Measurements from ENCODE around the gene TSPAN9.

The TSPAN9 gene

DNA sequence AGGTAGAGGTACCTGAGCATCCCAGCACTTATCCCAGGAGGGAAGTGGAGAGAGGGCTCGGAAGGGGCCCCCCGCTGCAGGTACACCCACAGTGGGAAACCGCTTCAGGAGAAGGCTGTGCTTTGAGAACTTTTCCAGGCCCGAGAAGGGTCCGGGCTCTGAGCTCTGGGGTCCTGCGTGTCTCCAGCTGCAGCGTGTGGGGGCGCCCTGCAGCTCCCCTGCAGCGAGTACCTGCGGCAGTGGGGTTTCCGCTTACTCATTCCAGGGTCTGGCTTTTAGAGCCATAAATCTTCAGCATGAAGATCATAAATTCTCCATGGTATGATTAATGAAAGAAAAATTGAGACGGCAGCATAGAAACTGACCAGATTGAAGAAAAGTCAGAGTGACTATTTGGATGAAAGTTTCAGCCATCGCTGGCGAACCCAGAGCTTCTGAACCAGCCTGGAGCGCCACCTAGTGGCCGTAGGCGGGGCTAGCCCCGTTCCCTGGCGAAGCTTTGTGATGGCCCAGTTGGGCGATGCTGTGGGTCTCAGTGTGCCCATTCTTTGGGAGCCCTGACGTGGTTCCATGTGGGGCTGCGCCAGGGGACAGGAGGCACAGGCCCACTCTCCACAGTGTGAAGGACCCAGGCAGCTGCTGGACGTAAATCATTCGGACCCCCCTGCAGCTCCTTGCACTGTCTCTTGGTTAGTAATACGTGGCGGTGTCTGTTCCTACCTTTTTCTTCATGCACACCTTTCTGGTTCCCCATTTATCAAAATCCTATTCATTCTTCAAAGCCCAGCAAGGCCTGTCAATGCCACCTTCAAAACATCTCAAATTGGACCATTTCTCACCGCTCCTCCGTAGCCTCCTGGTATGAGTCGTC is 198.2 kb downstream of the TSPAN9 start:
- DNase-seq (ENCODE audit: low spot score): peak; percentile 89

DNA sequence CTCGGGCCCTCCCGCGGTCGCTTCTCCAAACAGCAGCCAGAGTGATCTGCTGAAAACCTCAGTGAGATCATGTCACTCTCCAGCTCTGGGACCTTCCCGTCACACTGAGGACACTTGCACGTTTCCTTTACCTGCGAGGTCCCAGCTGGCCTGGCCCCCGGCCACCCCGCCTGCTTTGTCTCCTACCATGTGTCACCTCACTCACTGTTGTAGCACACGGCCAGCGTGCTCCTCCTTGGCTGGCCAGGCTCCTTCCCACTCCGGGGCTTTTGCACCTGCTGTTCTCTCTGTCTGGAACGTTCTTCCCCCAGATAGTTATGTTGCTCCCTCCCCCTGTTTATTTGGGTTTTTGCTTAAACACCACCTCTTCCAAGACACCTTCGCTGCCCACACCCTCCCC is 199.0 kb downstream of the TSPAN9 start:
- DNase-seq (ENCODE audit: low spot score): no peak

DNA sequence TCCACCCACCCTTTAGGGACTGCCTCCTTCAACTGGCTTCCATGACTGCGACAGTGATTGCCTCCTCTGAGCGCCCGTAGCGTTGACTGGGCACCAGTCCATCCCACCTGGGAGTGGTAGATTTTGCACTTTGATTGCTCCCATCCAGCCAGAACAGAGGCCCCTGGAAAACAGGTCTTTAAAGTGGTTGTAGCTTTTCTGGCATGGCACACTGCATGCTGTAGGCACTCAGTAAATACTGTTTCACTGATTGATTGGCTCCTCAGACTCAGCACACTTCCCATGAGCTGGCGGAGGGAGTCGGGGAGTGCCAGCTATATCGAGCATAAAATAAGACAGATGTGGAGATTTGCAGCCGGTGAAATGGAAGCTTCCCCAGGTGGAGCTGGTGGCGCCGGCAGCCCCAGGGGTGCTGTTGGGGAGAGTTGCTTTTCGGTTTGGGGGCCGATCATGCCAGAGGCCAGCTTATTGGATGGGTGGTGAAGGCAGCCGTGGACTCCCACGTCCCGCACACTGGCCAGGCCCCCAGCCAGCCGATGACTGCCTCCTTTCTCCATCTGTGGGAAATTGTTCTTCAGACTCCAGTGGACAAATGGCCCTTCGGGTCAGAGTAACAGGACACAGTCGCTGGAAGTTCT is 200.2 kb downstream of the TSPAN9 start:
- no peak for DNase-seq (ENCODE audit: low spot score)

DNA sequence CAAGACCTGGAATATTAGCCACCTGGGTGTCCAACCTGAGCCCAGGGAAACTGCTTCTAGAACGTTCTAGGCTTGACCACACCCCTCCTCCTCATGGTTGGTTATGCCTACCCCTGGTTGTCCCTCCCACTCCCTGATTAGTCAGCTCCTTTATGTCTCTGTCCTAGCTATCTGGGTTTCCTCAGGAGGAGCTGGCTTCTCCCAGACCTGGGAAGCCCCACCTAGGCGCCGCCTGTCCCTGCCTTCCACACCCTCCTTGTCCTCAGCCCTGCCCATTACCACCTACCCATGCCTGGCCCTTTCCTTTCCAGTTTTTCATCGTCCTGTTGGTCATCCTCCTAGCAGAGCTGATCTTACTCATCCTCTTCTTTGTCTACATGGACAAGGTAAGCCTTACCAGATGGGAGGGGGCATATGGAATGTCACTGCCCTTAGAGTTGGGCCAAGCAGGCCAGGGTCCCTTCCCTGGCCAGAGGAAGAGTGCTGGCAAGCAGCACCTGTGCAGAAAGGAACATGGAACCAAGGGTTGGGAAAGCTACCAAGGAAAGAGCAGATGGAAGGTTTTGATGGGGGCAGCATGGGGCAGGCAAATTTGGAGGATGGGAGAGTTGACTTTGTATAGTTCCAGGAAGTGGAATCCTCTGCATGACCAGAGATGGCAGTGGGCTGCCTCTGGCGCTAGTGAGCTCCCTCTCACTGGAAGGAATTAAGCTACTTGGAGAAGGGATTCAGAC is 201.7 kb downstream of the TSPAN9 start:
- DNase-seq (ENCODE audit: low spot score): no peak

DNA sequence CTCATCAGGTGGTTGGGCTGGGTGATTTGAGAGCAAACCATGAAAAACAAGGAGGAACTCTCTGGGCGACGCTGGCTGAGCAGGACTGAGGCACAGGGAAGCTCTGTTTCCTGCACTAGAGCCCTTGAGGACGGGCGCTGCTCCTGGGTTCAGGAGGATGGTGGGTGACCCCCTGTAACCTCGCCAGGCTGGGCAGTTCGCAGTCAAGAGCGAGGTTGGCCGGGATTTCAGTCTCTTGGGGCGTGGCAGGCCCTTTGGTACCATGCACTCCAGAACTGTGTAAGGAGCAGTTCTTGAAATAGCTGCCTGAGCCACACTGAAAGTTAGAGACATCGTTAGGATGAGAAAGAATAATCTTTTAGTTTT is 202.2 kb downstream of the TSPAN9 start:
- DNase-seq (ENCODE audit: low spot score): no peak

DNA sequence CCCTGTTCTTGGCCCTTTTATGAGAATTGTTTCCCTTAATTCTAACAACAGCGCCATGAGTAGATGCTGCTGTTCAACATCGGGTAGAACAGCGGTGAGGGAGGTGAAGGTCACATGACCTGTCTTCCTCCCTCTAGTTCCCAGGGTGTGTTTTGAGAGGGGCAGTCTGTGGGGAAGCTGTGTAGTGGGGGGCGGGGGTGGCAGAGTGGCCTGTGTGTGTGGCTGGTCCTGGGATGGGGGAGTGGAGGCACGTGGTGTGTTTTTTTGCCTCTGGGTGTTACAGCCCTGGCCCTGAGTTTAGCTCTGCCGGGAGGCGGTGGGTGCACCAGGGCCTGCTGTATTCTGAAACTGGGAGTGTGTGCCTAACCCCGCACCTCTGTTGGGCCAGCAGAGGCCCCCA is 202.7 kb downstream of the TSPAN9 start:
- no peak for DNase-seq (ENCODE audit: low spot score)

DNA sequence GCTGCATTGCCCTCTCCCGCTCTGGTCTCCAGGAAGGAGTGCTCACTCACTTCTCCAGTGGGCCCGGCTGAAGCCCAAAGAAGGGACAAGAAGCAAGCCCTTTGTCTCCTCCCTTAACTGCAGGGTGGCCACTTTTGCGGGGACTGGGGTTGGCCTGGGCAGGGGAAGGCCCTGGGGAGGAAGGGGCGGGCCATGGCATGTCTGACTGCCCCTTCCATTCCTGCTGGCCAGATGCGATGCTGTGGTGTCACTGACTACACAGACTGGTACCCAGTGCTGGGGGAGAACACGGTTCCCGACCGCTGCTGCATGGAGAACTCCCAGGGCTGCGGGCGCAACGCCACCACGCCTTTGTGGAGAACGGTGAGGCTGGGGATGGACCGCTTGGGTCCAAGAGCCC is 203.8 kb downstream of the TSPAN9 start:
- no peak for DNase-seq (ENCODE audit: low spot score)

DNA sequence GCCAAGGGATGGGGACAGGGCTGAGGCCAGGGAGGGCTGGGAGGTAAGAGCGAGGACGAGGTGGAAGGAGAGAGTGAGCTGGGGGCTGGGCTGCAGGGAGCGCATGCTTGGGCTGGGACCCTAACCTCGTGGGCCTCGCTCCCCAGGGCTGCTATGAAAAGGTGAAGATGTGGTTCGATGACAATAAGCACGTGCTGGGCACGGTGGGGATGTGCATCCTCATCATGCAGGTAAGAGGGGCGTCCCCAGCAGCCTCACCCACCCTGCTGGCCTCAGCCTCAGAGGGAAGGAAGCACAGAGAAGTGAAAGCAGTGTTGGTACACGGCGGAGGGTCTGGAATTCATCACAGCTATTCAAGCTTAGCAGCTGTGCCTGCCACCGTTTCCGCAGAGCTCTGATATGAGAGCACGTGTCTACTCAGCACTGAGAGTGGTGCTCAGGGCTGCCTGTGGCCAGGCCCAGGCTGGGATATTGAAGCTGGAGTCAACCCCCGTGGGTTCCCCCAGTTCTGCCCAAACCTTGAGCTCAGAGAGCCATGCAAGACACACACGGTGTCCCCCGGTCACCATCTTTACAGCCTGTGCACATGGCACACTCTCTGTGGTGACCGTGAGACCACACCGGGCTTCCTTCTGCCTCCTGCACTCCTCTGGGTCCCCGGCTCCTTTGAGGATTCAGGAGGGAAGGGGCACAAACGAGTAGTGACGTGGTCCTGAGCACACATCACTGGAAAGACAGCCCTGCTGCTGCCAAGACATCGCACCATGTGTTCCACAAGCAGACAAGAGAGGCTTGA is 204.6 kb downstream of the TSPAN9 start:
- DNase-seq (ENCODE audit: low spot score): no peak

DNA sequence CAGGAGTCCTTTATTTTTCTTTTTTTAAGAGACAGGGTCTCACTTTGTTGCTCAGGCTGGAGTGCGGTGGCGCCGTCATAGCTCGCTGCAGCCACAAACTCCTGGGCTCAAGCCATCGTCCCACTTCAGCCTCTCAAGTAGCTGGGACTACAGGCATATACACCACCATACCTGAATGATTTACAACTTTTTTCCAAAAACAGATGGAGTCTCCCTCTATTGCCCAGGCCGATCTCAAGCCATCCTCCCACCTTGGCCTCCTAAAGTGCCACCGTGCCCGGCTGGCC is 205.1 kb downstream of the TSPAN9 start:
- DNase-seq (ENCODE audit: low spot score): no peak

DNA sequence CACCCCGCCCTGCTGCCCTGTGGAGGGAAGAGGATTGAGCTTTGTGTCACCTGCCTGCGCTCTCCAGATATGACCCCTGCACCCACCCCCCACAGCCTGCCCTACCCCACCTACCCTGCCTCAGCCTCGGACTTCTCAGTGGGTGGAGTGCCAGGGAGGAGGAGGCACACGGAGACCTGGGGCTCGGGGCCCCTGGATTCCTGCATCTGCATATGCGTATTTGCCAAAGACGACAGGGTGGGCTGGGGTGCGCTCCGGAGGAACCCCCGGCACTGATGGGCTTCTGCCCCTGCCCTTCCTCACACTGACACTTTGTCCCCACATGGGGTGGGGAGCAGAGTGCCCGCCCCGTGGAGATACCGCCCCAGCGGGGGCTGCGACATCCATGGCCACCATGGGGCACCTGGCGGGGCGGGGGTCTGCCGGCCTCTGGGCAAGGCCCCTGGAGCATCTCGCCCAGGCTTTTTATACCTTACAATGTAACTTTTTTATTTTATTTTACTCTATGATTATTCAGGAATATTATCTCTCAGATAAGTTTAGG is 206.0 kb downstream of the TSPAN9 start:
- no peak for DNase-seq (ENCODE audit: low spot score)

DNA sequence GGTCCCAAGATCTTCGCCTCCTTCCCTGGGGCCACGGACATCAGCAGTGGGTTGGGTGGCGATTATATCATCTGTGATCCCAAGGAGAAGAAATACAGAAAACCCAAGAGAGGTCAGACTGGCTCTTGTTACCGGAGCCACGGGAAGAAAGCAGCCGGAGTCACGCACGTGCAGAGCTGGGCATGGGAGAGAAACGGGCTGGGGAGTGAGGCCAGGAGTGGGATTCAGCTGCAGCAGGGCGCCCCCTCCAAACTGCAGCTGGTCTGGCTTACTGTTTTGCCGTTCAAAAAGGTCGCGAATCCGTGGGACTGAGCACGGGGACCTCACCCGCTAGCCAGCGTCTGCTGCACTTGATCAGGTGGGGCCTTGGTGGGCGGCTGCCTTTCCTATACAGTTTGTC is 207.2 kb downstream of the TSPAN9 start:
- DNase-seq (ENCODE audit: low spot score): no peak

DNA sequence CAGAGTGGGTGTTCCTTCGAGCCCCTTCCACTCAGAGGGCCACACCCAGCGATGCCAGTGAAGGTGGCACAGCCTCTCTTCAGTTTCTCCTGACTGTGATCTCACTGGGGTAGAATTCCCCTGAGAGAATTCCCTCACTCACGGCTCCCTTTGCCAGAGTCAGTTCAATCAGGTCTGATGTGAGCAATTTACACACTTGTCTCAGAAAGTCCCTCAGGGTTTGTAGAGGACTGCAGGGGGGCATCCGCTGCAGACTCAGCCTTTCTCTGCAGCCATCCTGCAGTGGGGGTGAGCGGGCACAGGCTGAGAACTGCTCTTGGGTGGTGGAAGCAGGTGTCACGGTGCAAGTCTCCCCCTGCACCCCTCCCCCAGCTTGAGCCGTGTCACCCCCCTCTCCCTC is 208.4 kb downstream of the TSPAN9 start:
- no peak for DNase-seq (ENCODE audit: low spot score)

DNA sequence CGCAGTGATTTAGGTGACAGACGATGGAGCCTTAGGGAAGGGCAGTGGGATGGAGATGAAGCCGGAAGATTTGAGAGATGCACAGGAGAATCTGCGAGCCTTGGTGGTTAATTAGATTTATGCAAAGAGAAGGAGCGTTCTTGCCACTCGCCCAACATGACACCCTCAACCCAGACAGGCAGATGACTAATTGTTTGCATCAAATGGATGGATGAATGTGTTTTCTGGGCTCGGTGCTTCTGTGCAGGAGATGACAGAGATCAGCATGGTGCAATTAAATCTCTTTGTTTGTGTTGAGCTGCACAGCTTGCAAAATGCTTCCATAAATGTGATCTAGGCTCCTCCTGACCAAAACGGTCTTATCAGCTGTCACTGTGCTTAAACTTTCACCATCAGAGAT is 211.5 kb downstream of the TSPAN9 start:
- DNase-seq (ENCODE audit: low spot score): no peak

DNA sequence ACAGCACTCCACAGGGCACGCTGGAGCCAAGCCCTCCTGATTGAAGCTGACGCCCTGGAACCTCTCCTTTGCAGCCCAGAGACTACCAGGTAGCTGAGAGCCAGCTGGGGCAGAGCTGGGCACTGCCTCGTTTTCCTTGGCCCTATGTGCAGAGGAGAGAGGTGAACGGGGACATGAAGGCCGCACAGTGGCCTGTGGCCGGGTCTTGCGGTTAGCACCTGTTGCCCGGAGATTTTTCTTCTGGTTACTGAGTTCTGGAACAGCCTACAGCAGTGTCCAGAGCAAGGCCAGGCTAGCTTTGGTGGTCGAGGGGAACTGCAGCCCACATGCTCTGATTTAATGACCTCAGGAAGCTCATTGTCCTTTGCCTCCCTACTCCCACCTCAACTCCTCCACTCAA is 212.5 kb downstream of the TSPAN9 start:
- no peak for DNase-seq (ENCODE audit: low spot score)

DNA sequence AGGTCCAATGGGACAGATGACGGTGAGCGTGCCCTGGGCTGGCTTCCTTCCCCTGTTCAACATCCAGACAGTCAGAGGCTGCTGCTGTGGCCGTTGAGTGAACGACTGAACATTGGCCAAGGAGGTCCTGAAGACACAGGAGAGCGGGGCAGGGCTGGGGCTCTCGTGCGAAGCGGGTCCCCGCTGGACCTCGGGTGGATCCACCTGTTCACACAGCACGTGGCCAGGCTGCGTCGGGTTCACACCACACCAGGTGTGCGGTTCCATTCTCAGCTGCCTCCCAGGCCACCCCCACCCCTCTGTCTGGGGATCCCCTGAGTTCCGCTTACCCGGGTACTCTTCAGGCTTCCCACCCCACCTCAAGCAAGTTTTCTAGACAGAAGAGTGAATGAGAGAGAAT is 214.8 kb downstream of the TSPAN9 start:
- no peak for DNase-seq (ENCODE audit: low spot score)

DNA sequence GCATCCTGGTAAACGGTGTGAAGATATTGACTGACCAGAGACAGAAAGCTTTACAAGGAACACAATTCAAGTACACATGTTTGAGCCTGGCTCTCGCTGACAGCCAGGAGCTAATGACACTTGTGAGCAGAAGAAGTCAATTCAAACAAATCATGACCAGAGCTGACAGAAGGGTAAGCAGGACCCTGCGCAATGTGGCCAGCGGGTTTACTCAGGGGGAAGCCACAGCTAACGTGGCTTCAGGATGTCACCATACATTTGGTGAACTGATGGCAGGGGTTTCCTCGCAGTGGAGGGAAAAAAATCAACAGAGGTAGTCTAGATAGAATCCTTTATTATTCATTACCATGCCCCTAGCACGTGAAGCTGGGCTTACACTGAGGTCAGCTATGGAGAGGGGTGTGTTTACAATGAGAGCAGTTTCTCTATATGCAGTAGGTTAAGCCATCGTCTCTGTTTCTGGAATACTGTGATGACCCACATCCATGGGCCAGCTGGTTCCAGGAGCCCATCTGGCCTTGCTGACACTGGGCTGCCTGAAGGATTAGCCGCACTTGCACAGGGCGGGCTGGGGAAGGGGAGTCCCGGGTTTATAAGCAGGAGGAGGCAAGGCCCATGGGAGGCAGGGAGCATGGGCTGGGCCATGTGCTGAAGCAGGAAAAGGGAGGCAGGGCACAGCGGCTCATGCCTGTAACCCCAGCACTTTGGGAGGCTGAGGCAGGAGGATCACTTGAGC is 215.7 kb downstream of the TSPAN9 start:
- no peak for DNase-seq (ENCODE audit: low spot score)

DNA sequence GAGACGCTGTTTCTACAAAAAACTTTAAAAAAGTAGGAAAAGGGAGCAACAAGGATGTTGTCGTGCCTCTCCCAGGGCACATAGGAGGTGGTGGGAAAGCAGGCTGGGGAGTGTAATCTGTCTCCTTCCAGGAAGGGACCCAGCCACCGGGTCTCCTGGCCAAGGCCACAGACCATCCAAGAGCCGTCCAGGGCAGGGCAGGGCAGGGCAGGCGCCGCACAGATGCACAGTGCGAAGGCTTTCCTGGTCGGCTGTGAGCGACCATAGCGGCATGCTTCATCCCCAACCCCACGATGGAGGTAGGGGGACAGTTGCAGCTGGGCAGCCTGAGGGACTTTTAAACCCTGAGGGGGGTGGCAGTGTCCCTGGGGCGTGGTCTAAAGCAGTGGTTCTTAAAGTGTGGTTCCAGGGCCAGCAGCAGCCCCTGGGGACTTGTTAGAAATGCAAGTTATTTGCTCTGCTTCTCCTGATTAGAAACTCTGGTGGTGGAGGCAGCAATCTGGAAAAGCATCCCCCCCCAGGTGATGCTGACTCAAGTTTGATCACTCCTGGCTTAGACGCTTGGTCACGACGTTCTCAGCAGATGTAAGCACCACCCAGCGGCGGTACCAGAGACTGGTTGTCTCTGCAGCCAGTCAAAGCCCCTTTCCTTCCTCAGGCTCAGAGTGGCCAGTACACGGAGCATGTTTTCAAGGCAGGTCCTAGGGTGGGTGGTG is 216.4 kb downstream of the TSPAN9 start:
- no peak for DNase-seq (ENCODE audit: low spot score)

DNA sequence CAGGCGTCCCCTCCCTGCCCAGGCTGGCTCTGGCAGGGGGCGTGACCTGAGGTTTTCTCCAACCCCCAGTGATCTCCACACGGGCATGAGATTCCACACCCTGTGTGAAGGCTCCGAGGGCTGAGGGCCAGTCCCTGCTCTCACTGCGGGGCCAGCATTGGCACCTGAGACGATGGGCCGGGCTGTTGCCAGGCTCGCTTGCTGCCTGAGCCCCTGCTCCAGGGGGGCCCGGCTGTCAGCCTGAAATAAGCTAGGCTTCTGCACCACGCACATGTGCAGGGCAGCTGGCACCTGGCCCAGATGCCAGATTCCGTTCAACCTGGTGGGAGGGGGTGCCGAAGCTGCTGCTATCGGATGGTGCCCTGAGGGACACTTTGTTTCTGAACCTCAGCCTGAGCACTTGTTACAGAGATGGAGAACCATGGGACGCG is 217.3 kb downstream of the TSPAN9 start:
- no peak for DNase-seq (ENCODE audit: low spot score)

DNA sequence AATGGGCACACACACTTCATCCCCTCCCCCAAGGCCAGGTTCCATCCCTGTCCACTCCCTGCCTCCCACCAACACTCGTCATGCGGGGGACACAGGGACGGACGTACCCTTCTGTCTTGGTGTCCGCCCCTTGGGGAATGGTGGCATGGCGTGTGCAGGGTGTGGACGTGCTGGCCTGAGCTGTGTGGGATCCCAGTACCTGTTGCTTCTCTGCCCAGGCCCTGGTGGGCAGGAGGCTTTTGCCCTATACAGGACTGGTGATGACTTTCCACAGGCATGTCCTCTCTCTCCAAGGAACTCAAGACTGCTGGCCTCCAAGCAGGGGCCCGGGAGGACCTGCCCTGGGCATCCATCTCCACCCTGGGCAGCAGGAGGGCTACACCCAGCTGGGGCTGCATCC is 218.0 kb downstream of the TSPAN9 start:
- no peak for DNase-seq (ENCODE audit: low spot score)

DNA sequence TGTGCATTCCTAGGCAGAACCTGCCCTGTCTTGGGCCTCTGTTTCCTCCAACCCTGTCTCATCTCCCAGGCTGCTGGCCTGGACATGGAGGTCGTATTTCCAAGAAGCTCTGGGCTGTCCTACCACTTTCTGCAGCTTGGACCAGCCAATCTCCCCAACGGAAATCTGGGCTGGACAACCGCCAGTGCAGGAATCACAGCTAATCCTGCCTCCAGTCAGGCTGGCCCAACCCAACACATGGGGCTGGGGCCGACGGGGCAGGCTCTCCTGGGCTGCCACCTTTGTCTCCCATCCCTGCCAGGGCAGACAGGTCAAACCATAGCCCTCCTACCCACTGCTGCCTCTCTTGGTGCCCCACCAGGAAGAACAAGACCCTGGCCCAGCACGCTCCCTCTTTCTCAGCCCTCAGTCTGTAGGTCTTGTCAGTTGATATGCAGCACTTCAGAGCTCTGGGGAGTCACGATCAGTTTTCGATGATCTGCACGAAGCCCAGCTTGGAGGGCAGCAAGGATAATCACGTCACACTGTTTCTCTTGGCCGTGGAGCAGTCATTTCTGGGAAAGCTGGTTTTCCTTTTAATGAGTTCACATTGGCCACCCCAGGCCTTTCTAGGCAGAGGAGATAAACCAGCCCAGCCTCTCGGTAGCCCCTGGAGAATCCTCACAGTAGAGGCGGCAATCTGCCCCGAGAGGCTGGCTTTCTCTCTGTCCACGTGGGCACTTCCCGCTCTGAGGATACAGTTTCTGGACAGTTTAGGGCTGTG is 218.6 kb downstream of the TSPAN9 start:
- DNase-seq (ENCODE audit: low spot score): no peak

Measured in left forelimb (tissue), 1 donor.